Mucosa of descending colon (tissue), 3 donors: Measurements from ENCODE around the gene PHC2. TPM values are rescaled to one million over a fixed set of nuclear protein-coding genes. Genes with fewer than 3 reads are reported as not detected.
A peak's percentile ranks its signal among the peaks of the same experiment; 100 is the strongest.

Experiments used
- ATAC-seq: fragments of 200-7000 bp; cut with Tn5 transposase; one replicate; pipeline ENCODE4 v1.9.1; 2020; ENCODE audit warnings: mild to moderate bottlenecking, moderate library complexity
- DNase-seq, 3 donors: peaks; one replicate each; pipeline ENCODE4 v3.0.0-alpha.2; 2020
- H3K36me3 ChIP-seq: fragments of 200-600 bp; one replicate; pipeline ENCODE4 v1.8.0; 2021; ENCODE audit warnings: low read depth, mild to moderate bottlenecking
- H3K4me1 ChIP-seq: fragments of 200-600 bp; one replicate; pipeline ENCODE4 v1.8.0; 2021; ENCODE audit warnings: low read depth, mild to moderate bottlenecking
- H3K4me3 ChIP-seq: fragments of 200-600 bp; one replicate; pipeline ENCODE4 v1.8.0; 2021; ENCODE audit warnings: mild to moderate bottlenecking
- H3K9me3 ChIP-seq: fragments of 200-600 bp; one replicate; pipeline ENCODE4 v1.8.0; 2021; ENCODE audit warnings: mild to moderate bottlenecking
- intact Hi-C, 2 donors: fragments of 100-400 bp; cut with DNase I in 1 of 2; cut with micrococcal nuclease in 1 of 2; formaldehyde crosslinking; loops; one replicate each; pipeline versions ENCODE4 v1.11.0 to v1.11.1; 2022; cut with DNase I, micrococcal nuclease
- total RNA-seq, 3 donors: library from RNA; stranded (reverse); fragmentation: NEBNext Ultra II Directional in 2 of 3; extraction: Animal tissue kit (Norgen Biotek cat#: 25700) in 2 of 3; gene quantifications; one replicate each; pipeline versions ENCODE4 v1.2.1 to v1.2.4, GENCODE V29; 2021 to 2023
- TF ChIP-seq, protein P1 (sequence below): fragments of 200-600 bp; IDR thresholded peaks from one replicate; pipeline ENCODE4 v1.8.0; 2022; ENCODE audit warnings: antibody characterized with exemption, mild to moderate bottlenecking
- donor health status: DM: no; HTN: no; CAD: no; lungs with moderate emphysema.
- donor health status: DM: no; HTN: no; CAD: no.
- donor health status: DM: no; HTN: yes; CAD: no.

The PHC2 gene
- total RNA-seq, 3 donors from 2014 or later = 49.5 to 99.0 (median 60.5) TPM

DNA sequence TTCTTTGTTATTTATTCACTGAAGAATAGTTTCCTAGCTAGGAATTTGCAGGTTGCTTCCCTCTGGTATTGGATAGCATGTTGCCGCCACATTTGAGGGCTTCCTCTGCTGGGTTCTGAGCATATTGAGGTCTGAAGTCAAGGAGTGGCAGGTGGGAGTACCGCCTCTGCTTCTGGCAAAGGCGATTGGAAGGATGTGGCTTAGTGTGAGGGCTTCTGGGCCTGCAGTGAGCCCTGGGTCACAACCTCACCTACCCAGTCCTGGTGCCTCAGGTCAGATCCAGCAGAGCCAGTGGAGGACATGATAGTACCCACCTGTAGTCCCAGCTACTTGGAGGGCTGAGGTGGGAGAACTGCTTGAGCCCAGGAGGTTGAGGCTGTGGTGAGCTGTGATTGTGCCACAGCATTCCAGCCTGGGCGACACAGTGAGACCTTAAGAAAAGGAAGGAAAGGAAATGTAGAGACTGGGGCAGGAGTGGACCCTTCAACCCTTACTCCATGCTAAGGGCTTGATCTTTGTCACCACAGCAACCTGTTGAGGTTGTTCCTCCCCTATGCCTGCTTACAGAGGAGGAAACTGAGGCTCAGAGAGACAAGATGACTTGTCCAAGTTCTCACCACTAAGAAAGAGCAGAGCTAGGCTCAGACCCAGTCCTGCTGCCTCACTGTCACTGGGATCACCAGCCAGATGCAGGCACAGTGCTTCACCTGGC lies 132.8 kb downstream of the PHC2 start:
- ATAC-seq (no peak), DNase-seq (no peak)
- TF ChIP-seq, protein P1, sequence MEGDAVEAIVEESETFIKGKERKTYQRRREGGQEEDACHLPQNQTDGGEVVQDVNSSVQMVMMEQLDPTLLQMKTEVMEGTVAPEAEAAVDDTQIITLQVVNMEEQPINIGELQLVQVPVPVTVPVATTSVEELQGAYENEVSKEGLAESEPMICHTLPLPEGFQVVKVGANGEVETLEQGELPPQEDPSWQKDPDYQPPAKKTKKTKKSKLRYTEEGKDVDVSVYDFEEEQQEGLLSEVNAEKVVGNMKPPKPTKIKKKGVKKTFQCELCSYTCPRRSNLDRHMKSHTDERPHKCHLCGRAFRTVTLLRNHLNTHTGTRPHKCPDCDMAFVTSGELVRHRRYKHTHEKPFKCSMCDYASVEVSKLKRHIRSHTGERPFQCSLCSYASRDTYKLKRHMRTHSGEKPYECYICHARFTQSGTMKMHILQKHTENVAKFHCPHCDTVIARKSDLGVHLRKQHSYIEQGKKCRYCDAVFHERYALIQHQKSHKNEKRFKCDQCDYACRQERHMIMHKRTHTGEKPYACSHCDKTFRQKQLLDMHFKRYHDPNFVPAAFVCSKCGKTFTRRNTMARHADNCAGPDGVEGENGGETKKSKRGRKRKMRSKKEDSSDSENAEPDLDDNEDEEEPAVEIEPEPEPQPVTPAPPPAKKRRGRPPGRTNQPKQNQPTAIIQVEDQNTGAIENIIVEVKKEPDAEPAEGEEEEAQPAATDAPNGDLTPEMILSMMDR = no peak
- no peaks in the 10 kb centered on the region for H3K36me3 ChIP-seq
- H3K9me3 ChIP-seq = no peaks in the 10 kb centered on the region
- H3K4me3 ChIP-seq = no peak overlapping the region
- no peaks in the 10 kb centered on the region for H3K4me1 ChIP-seq
- intact Hi-C loops = loop anchor here (5.0 kb wide), 2 partner anchors 69 to 174 kb away; partner anchors contain the start of gene ZSCAN20 (in 1 of the 2)

DNA sequence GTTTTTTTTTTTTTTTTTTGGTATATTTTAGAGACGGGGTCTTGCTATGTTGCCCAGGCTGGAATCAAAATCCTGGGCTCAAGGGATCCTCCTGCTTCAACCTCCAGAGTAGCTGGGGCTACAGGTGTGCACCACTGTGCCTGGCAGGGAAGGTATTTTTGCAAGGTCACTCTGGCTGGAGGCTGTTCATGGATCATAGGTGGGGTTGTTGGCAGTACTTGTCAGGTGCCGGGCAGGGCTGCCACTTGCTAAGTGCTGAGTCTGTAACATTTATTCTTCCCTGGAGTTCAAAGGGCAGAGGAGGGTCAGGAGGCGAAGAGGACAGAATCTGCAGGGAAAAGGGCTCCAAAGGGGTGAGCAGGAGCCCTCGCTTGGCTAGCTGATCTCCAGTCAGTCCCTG lies 134.1 kb downstream of the PHC2 start:
- intact Hi-C loops = loop anchor here (5.0 kb wide), 2 partner anchors 70 to 175 kb away; partner anchors contain the start of gene ZSCAN20 (in 1 of the 2)
- DNase-seq = no peak
- no peaks in the 10 kb centered on the region for H3K36me3 ChIP-seq
- TF ChIP-seq, protein P1 = no peak
- H3K4me1 ChIP-seq = no peaks in the 10 kb centered on the region
- no peak for ATAC-seq
- H3K4me3 ChIP-seq = no peak overlapping the region
- no peaks in the 10 kb centered on the region for H3K9me3 ChIP-seq

DNA sequence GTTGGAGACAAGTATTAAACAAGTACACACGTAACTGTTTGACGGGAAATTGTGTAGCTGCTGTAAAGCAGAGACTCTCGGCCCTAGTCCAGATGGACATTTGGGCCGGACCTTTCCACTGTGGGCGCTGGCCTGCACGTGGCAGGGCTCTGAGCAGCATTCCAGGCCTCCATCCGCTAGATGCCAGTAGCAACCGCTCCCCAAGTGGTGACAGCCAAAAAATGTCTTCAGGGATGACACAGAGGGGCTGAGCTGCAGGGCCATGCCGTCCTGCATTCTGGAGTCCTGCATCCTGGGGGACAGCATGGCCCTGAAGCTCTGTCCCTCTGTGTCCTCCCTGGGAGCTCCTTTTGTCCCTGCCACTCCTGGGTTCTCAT lies 134.8 kb downstream of the PHC2 start:
- Histone ChIP-seq H3K9me3 (no peaks in the 10 kb centered on the region), H3K4me1 (no peaks in the 10 kb centered on the region), H3K36me3 (no peaks in the 10 kb centered on the region), H3K4me3 (no peak overlapping the region)
- no peak for ATAC-seq
- no peak for DNase-seq
- intact Hi-C loops = loop anchor here (5.0 kb wide), 2 partner anchors 71 to 176 kb away; partner anchors contain the start of gene ZSCAN20 (in 1 of the 2)
- TF ChIP-seq, protein P1 = no peak

DNA sequence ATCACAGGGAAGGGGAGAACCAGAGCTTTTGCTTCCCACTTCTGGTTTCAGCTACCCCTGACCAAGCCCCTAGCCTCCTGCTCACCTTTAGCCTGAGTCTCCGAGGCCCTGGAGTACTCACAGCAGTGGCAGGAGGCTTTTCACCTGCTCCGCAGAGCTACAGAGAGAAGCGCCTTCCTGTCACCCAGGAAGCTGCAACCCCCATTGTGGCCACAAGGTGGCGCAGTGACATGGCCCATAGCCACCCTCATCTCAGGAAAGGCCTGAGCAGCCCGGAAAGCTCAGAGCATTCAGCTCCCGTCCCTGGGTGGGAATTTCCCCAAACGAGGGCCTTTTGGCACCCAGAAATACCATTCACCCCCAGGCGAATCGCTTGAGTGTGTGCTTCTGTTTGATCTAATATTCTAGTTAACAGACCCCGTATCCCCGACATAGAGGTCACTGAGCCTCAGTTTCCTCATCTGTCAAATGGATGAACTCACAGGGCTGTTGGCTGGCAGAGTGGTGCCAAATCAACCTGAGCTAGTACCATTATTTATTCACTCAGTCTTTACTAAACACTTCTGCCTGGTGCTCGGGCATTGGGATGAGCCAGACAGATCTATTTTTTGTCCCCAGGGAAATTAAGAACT lies 135.3 kb downstream of the PHC2 start:
- TF ChIP-seq, protein P1 = peak; percentile 96
- peak; percentile 97 for ATAC-seq
- intact Hi-C loops = loop anchor here (5.0 kb wide), 2 partner anchors 72 to 177 kb away; partner anchors contain the start of gene ZSCAN20 (in 1 of the 2)
- Histone ChIP-seq H3K4me3 (no peak overlapping the region), H3K9me3 (no peaks in the 10 kb centered on the region), H3K36me3 (no peaks in the 10 kb centered on the region), H3K4me1 (no peaks in the 10 kb centered on the region)
- DNase-seq = peak; percentile 86 to 95 (median 93)

DNA sequence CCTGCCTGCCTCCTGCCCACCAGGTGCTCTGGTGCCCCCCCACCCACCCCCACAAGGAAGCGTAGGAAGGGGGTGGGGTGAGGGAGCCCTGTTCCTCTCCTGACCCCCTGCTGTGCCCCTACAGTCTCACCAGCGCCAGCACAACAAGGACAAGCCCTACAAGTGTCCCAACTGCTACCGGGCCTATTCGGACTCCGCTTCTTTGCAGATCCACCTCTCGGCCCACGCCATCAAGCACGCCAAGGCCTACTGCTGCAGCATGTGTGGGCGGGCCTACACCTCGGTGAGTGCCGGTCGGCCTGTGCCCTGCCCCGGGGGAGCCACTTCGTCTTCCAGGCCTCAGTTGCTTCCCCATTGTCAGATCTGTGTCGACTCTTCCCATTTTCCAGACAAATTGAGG lies 135.9 kb downstream of the PHC2 start:
- no peak for ATAC-seq
- DNase-seq = no peak
- intact Hi-C loops = loop anchor here (5.0 kb wide), 2 partner anchors 72 to 177 kb away; partner anchors contain the start of gene ZSCAN20 (in 1 of the 2)
- Histone ChIP-seq H3K4me3 (no peak overlapping the region), H3K9me3 (no peaks in the 10 kb centered on the region), H3K36me3 (no peaks in the 10 kb centered on the region), H3K4me1 (no peaks in the 10 kb centered on the region)
- TF ChIP-seq, protein P1 = no peak
